ENCODE results near the gene IL17RC. TPM values are rescaled to one million over a fixed set of nuclear protein-coding genes. Genes with fewer than 3 reads are reported as not detected.

Gene IL17RC
- total RNA-seq, 1 experiment from 2014 or later = 6.8 TPM

GRCh38 chr3:9878700-9879099, 38.2 kb upstream of the IL17RC start:
- no peak overlapping the region for H4K8ac ChIP-seq (replicated peaks; ENCODE audit: insufficient read length, low read depth, low read length)
- no peak overlapping the region for H2AFZ ChIP-seq (ENCODE audit: low read length)
- H3K4me2 ChIP-seq (ENCODE audit: insufficient read depth, insufficient read length, low read length) = no peak overlapping the region
- no peaks in the 10 kb centered on the region for H3K9me3 ChIP-seq (ENCODE audit: control insufficient read depth, low read depth, low read length)
- no peak overlapping the region for H3K4ac ChIP-seq (ENCODE audit: low read depth, low read length)
- H3K18ac ChIP-seq (ENCODE audit: insufficient read length, low read depth, low read length) = no peak overlapping the region
- no peak overlapping the region for H3K23ac ChIP-seq (ENCODE audit: insufficient read length, low read depth, low read length)
- H2BK12ac ChIP-seq (ENCODE audit: insufficient read length, low read depth, low read length) = no peak overlapping the region
- no peak overlapping the region for H4K91ac ChIP-seq (ENCODE audit: insufficient read length, low read depth, low read length)
- H3K79me2 ChIP-seq (ENCODE audit: insufficient read depth, low read length) = no peaks in the 10 kb centered on the region
- H4K5ac ChIP-seq (ENCODE audit: insufficient read length, low read depth, low read length) = no peak overlapping the region
- Mint-ChIP-seq H3K27me3 (ENCODE audit: low read depth) (no peaks in the 10 kb centered on the region; the same call in none of the 2 replicates), H3K4me3 (no peak overlapping the region), H3K4me1 (peaks cover 3 to 5% of the 10 kb centered on the region in 2 experiments; a peak in 2 of 4 replicates), H3K9me3 (no peaks in the 10 kb centered on the region), H3K27ac (no peak overlapping the region; a peak in 2 of 7 replicates), H3K36me3 (ENCODE audit: insufficient read depth in 1 of 3, low read depth in 3 of 3) (no peaks in the 10 kb centered on the region)
- no peak overlapping the region for H3K9ac ChIP-seq (ENCODE audit: extremely low read depth, insufficient read length, low read length)
- TF ChIP-seq, protein P1, sequence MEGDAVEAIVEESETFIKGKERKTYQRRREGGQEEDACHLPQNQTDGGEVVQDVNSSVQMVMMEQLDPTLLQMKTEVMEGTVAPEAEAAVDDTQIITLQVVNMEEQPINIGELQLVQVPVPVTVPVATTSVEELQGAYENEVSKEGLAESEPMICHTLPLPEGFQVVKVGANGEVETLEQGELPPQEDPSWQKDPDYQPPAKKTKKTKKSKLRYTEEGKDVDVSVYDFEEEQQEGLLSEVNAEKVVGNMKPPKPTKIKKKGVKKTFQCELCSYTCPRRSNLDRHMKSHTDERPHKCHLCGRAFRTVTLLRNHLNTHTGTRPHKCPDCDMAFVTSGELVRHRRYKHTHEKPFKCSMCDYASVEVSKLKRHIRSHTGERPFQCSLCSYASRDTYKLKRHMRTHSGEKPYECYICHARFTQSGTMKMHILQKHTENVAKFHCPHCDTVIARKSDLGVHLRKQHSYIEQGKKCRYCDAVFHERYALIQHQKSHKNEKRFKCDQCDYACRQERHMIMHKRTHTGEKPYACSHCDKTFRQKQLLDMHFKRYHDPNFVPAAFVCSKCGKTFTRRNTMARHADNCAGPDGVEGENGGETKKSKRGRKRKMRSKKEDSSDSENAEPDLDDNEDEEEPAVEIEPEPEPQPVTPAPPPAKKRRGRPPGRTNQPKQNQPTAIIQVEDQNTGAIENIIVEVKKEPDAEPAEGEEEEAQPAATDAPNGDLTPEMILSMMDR (conservative IDR thresholded peaks at IDR 0.05) = no peak
- no peak overlapping the region for H3T11ph ChIP-seq (ENCODE audit: low read length)
- no peaks in the 10 kb centered on the region for H4K20me1 ChIP-seq (ENCODE audit: control insufficient read depth, insufficient read depth, insufficient read length)
- no peak overlapping the region for H3K27ac ChIP-seq (ENCODE audit: insufficient read length, low read depth, low read length)
- H3K23me2 ChIP-seq (ENCODE audit: insufficient read length, low read depth, low read length, poor library complexity, severe bottlenecking) = no peaks in the 10 kb centered on the region
- H2BK5ac ChIP-seq (ENCODE audit: insufficient read length, low read length) = no peak overlapping the region
- H3K27me3 ChIP-seq (ENCODE audit: insufficient read depth, low read length) = no peaks in the 10 kb centered on the region
- no CpG with 5 or more reads among the region's 5 CpGs for WGBS (ENCODE audit: extremely low coverage, insufficient read length, low lambda C conversion rate)
- H3K56ac ChIP-seq (ENCODE audit: insufficient read length, low read depth, low read length) = no peak overlapping the region
- no peaks in the 10 kb centered on the region for H3K79me1 ChIP-seq (ENCODE audit: insufficient read depth, low read depth, low read length, poor library complexity, severe bottlenecking)
- H2AK5ac ChIP-seq (ENCODE audit: insufficient read length, low read length) = no peak overlapping the region
- H2BK20ac ChIP-seq (ENCODE audit: low read depth, low read length, poor library complexity, severe bottlenecking) = no peak overlapping the region
- no peak overlapping the region for H3K14ac ChIP-seq (ENCODE audit: insufficient read depth, low read length)
- H2BK120ac ChIP-seq (ENCODE audit: low read depth, low read length, poor library complexity, severe bottlenecking) = no peak overlapping the region
- DNase-seq = no peak
- no peak overlapping the region for H2BK15ac ChIP-seq (ENCODE audit: low read depth, low read length)
- H3K4me1 ChIP-seq (ENCODE audit: insufficient read depth, low read length) = no peaks in the 10 kb centered on the region

Measured in H9 (cell line).